GM21381 (cell line): Measurements from ENCODE around the gene PRIM2.
"Not testable (repeated sequence)": the region's sequence is repeated elsewhere in the genome, so short reads cannot be mapped to it uniquely, and the experiment has no call there.

Experiments
- ATAC-seq: cut with Tn5 transposase; IDR thresholded peaks from one replicate; pipeline ENCODE4 v1.9.1; 2021; ENCODE audit warnings: mild to moderate bottlenecking, moderate library complexity; ENCODE audit not compliant: unreplicated experiment

PRIM2 gene

GRCh38 chr6:57359766-57360165, 42.3 kb downstream of the PRIM2 start:
- ATAC-seq = not testable (repeated sequence)

GRCh38 chr6:57362340-57362739, 44.9 kb downstream of the PRIM2 start:
- not testable (repeated sequence) for ATAC-seq

GRCh38 chr6:57365076-57365583, 47.7 kb downstream of the PRIM2 start:
- not testable (repeated sequence) for ATAC-seq

- not testable (repeated sequence) for ATAC-seq
Measured at GRCh38 chr6:57368965-57369731, 51.7 kb downstream of the PRIM2 start.

GRCh38 chr6:57371779-57372178, 54.3 kb downstream of the PRIM2 start:
- ATAC-seq = not testable (repeated sequence)

- ATAC-seq = not testable (repeated sequence)
Measured at GRCh38 chr6:57374764-57375163, 57.3 kb downstream of the PRIM2 start.

- not testable (repeated sequence) for ATAC-seq
Measured at GRCh38 chr6:57376083-57376482, 58.7 kb downstream of the PRIM2 start.

GRCh38 chr6:57389038-57389592, 71.7 kb downstream of the PRIM2 start:
- ATAC-seq = peak; percentile 54

- ATAC-seq = not testable (repeated sequence)
Measured at GRCh38 chr6:57390818-57391217, 73.4 kb downstream of the PRIM2 start.

- ATAC-seq = not testable (repeated sequence)
Measured at GRCh38 chr6:57392047-57392446, 74.6 kb downstream of the PRIM2 start.

GRCh38 chr6:57419341-57419740, 101.9 kb downstream of the PRIM2 start:
- not testable (repeated sequence) for ATAC-seq

- peak; percentile 51 for ATAC-seq
Measured at GRCh38 chr6:57421503-57421902, 104.1 kb downstream of the PRIM2 start.

- ATAC-seq = no peak
Measured at GRCh38 chr6:57423468-57423867, 106.0 kb downstream of the PRIM2 start.

- ATAC-seq = not testable (repeated sequence)
Measured at GRCh38 chr6:57431742-57432141, 114.3 kb downstream of the PRIM2 start.

- ATAC-seq = no peak
Measured at GRCh38 chr6:57432157-57432556, 114.7 kb downstream of the PRIM2 start.

- ATAC-seq = peak; percentile 47
Measured at GRCh38 chr6:57432919-57433684, 115.7 kb downstream of the PRIM2 start.

GRCh38 chr6:57433790-57434189, 116.4 kb downstream of the PRIM2 start:
- ATAC-seq = not testable (repeated sequence)

GRCh38 chr6:57434944-57435343, 117.5 kb downstream of the PRIM2 start:
- no peak for ATAC-seq

- ATAC-seq = no peak
Measured at GRCh38 chr6:57435475-57436160, 118.2 kb downstream of the PRIM2 start.

GRCh38 chr6:57440735-57441134, 123.3 kb downstream of the PRIM2 start:
- not testable (repeated sequence) for ATAC-seq

GRCh38 chr6:57442133-57442532, 124.7 kb downstream of the PRIM2 start:
- ATAC-seq = not testable (repeated sequence)
